Sigmoid colon (tissue), 4 donors: Measurements from ENCODE around the gene EEF1E1.

Experiments used
- CTCF ChIP-seq, 4 experiments: fragments of 450-650 bp in 3 of 4; fragments of 200-600 bp in 1 of 4; IDR thresholded peaks; one replicate each; pipeline ENCODE4 v1.5.1; 2016 to 2019; ENCODE audit warnings: antibody characterized with exemption in 4 of 4, mild to moderate bottlenecking in 3 of 4, moderate library complexity in 2 of 4
- POLR2AphosphoS5 ChIP-seq, 4 donors: sonication (generic); formaldehyde crosslinking; IDR thresholded peaks; one replicate each; pipeline ENCODE4 v1.6.1; 2017; ENCODE audit warnings: antibody characterized with exemption in 4 of 4

GRCh38 chr6:8123236-8123635 is 20.9 kb upstream of the EEF1E1 start:
- TF ChIP-seq CTCF (IDR thresholded peaks at IDR 0.05) (no peak), POLR2AphosphoS5 (IDR thresholded peaks at IDR 0.05) (no peak)
